ENCODE data around the gene CLSTN3. TPM values are rescaled to one million over a fixed set of nuclear protein-coding genes. Genes with fewer than 3 reads are reported as not detected.

CLSTN3 gene
- total and polyA plus RNA-seq, 4 donors = 6.1 to 37.2 (median 26.8) TPM

DNA sequence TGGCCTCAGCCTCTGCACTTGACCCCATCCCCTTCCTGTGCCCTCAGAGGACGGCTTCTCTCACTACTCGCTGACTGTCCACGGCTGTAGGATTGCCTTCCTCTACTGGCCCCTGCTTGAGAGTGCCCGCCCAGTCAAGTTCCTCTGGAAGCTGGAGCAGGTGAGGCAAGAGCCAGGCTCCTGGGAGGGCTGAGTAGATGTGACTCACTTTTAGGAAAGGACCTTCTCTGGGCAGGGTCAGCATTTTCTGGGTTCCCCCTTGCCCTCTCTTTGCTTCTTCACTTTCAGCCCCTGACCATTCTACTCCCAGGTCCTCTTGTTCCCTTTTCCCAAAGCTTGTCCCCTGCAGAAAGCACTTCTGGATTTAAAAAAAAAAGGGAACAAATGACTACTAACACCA is 7.7 kb downstream of the CLSTN3 start:
- H3K36me3 ChIP-seq (ENCODE audit: control insufficient read depth in 4 of 4, insufficient read depth in 3 of 4, low read depth in 1 of 4, low read length in 3 of 4) = peaks cover 9 to 81% (median 45%) of the 10 kb centered on the region in 4 donors
- no peak overlapping the region for H3K4me3 ChIP-seq (ENCODE audit: low read depth in 1 of 3, low read length in 3 of 3)
- no peaks in the 10 kb centered on the region for H3K27me3 ChIP-seq (ENCODE audit: control insufficient read depth in 4 of 4, insufficient read depth in 4 of 4, low read length in 3 of 4)
- no peak overlapping the region for H3K27ac ChIP-seq (ENCODE audit: low read depth in 1 of 2, low read length in 2 of 2)
- no peak for DNase-seq (ENCODE audit: low spot score)
- 79% methylated on average over 4 of the region's 4 CpGs for WGBS
- TF ChIP-seq ATF3 (IDR thresholded peaks at IDR 0.05) (no peak), NR2F2 (IDR thresholded peaks at IDR 0.05) (peak; percentile 45), MAX (IDR thresholded peaks at IDR 0.05) (no peak), CTCF (IDR thresholded peaks at IDR 0.05; ENCODE audit: low read depth, low read length, missing input control) (no peak), GABPA (IDR thresholded peaks at IDR 0.05 in 1 of 2, conservative IDR thresholded peaks at IDR 0.05 in 1 of 2) (no peak)
- peaks cover under 1 to 3% (median 2%) of the 10 kb centered on the region in 4 donors for H3K4me1 ChIP-seq (ENCODE audit: control insufficient read depth in 4 of 4, insufficient read depth in 4 of 4, low read length in 3 of 4)
- no peak overlapping the region for H3K9ac ChIP-seq (ENCODE audit: low read depth in 1 of 2, low read length in 2 of 2)
- no peaks in the 10 kb centered on the region for H3K9me3 ChIP-seq (ENCODE audit: control insufficient read depth in 4 of 4, low read length in 3 of 4)

GRCh38 chr12:7139200-7139599 is 9.0 kb downstream of the CLSTN3 start:
- H3K9ac ChIP-seq (ENCODE audit: low read depth in 1 of 2, low read length in 2 of 2) = no peak overlapping the region
- 98% methylated on average over 2 of the region's 2 CpGs for WGBS
- peaks cover 3 to 10% (median 5%) of the 10 kb centered on the region in 4 donors for H3K4me1 ChIP-seq (ENCODE audit: control insufficient read depth in 4 of 4, insufficient read depth in 4 of 4, low read length in 3 of 4)
- TF ChIP-seq FOXA2 (IDR thresholded peaks at IDR 0.05) (no peak), GABPA (IDR thresholded peaks at IDR 0.05 in 1 of 2, conservative IDR thresholded peaks at IDR 0.05 in 1 of 2) (no peak), YY1 (IDR thresholded peaks at IDR 0.05) (no peak), NR2F2 (IDR thresholded peaks at IDR 0.05) (no peak), EGR1 (IDR thresholded peaks at IDR 0.05; ENCODE audit: low read depth in 2 of 2) (no peak), RAD21 (IDR thresholded peaks at IDR 0.05) (no peak), SP1 (IDR thresholded peaks at IDR 0.05) (no peak), JUND (IDR thresholded peaks at IDR 0.05) (no peak), HNF4G (IDR thresholded peaks at IDR 0.05) (no peak), CTCF (IDR thresholded peaks at IDR 0.05; ENCODE audit: low read depth, low read length, missing input control) (no peak), FOXA1 (IDR thresholded peaks at IDR 0.05) (no peak)
- TF ChIP-seq, protein P1, sequence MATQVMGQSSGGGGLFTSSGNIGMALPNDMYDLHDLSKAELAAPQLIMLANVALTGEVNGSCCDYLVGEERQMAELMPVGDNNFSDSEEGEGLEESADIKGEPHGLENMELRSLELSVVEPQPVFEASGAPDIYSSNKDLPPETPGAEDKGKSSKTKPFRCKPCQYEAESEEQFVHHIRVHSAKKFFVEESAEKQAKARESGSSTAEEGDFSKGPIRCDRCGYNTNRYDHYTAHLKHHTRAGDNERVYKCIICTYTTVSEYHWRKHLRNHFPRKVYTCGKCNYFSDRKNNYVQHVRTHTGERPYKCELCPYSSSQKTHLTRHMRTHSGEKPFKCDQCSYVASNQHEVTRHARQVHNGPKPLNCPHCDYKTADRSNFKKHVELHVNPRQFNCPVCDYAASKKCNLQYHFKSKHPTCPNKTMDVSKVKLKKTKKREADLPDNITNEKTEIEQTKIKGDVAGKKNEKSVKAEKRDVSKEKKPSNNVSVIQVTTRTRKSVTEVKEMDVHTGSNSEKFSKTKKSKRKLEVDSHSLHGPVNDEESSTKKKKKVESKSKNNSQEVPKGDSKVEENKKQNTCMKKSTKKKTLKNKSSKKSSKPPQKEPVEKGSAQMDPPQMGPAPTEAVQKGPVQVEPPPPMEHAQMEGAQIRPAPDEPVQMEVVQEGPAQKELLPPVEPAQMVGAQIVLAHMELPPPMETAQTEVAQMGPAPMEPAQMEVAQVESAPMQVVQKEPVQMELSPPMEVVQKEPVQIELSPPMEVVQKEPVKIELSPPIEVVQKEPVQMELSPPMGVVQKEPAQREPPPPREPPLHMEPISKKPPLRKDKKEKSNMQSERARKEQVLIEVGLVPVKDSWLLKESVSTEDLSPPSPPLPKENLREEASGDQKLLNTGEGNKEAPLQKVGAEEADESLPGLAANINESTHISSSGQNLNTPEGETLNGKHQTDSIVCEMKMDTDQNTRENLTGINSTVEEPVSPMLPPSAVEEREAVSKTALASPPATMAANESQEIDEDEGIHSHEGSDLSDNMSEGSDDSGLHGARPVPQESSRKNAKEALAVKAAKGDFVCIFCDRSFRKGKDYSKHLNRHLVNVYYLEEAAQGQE (IDR thresholded peaks at IDR 0.05) = no peak
- peaks cover 9 to 81% (median 37%) of the 10 kb centered on the region in 4 donors for H3K36me3 ChIP-seq (ENCODE audit: control insufficient read depth in 4 of 4, insufficient read depth in 3 of 4, low read depth in 1 of 4, low read length in 3 of 4)
- H3K4me3 ChIP-seq (ENCODE audit: low read depth in 1 of 3, low read length in 3 of 3) = no peak overlapping the region
- no peak overlapping the region for H3K27ac ChIP-seq (ENCODE audit: low read depth in 1 of 2, low read length in 2 of 2)
- no peak for DNase-seq (ENCODE audit: low spot score)
- H3K9me3 ChIP-seq (ENCODE audit: control insufficient read depth in 4 of 4, low read length in 3 of 4) = no peaks in the 10 kb centered on the region
- no peaks in the 10 kb centered on the region for H3K27me3 ChIP-seq (ENCODE audit: control insufficient read depth in 4 of 4, insufficient read depth in 4 of 4, low read length in 3 of 4)

Measured in liver (tissue), 9 donors.